AG04449 (cell line): ENCODE measurements around the gene SMURF1.
A peak's percentile ranks its signal among the peaks of the same experiment; 100 is the strongest.

Source experiments
- CTCF ChIA-PET: fragments of 350-600 bp; formaldehyde crosslinking; extraction: SDS; loops from one replicate; lab custom pipeline; 2021; ENCODE audit warnings: antibody characterized with exemption; lab: Yijun Ruan, JAX
- POLR2A ChIA-PET: fragments of 400-600, 350-600 bp; formaldehyde crosslinking; extraction: SDS; loops from one replicate; lab custom pipeline; 2020; ENCODE audit warnings: antibody characterized with exemption, inconsistent platforms; lab: Yijun Ruan, JAX
- DNase-seq: peaks from one replicate; pipeline ENCODE4 v3.0.0-alpha.2; 2010; ENCODE audit warnings: low read depth, low spot score
- H3K4me3 ChIP-seq: 2 replicates; pipeline ENCODE4 v1.5.1; 2011; ENCODE audit warnings: low read depth, mild to moderate bottlenecking, control low read depth, low read length
- CTCF ChIP-seq: IDR thresholded peaks from one replicate; pipeline ENCODE4 v1.5.1; 2011; ENCODE audit warnings: mild to moderate bottlenecking, moderate library complexity, low read length, control low read depth, inconsistent platforms; ENCODE audit not compliant: insufficient read depth; ENCODE audit errors: missing control alignments

The SMURF1 gene

DNA sequence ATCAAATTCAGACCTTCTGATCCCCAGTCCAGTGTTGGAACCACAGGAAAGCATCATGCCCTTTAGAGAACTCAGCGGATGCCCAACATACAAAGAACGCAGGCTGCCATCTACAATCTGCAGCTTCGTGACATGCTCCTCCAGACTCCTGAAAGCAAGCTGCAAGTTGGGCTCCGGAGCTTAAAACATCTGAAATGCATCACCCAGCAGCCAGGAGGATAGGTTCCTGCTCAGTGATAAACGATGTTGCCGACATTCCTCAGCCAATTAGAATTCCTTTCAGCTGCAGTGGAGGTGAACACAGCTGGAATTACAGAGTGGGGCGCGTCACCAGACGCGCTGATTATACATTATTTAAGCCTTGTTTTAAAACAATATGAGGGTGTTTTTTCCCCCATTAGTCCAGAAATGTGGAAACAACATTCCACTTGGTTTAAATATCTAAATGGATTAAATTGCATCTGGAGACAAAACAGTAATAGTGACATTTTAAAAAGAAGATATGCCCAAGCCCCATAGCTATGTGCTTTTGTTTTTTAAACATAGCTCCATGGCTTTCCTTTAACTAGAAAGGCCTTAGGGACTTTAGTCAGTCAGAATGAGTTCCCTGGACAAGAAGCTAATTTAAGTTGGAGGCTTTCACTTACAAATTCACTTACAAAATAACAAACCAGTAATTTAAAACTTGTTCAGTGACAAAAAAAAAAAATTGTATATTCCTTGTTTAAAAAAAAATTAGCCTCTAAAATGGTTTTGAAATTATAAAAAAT, 6.3 kb downstream of the SMURF1 start:
- DNase-seq, result no peak
- no peak for TF ChIP-seq CTCF

GRCh38 chr7:99135938-99136337, 8.0 kb downstream of the SMURF1 start:
- ChIA-PET CTCF (no interaction called here), POLR2A (no interaction called here)
- TF ChIP-seq CTCF, result no peak
- H3K4me3 ChIP-seq, result no peak overlapping the region
- DNase-seq, result no peak

More for the DNA sequence above, 6.3 kb downstream of the SMURF1 start:
- peak overlapping the region; percentile 44 for H3K4me3 ChIP-seq
- CTCF ChIA-PET, result interaction anchor here (0.8 to 1.3 kb wide), 5 partner anchors 11 to 104 kb away, joined by 3 to 6 read pairs (median 4); no protein-coding TSS in a partner anchor
- POLR2A ChIA-PET, result interaction anchor here (0.6 to 1.4 kb wide), 2 partner anchors 18 to 75 kb away, joined by 3 read pairs; no protein-coding TSS in a partner anchor

GRCh38 chr7:99133766-99134564, 9.9 kb downstream of the SMURF1 start:
- H3K4me3 ChIP-seq, result no peak overlapping the region
- CTCF ChIA-PET, result no interaction called here
- POLR2A ChIA-PET, result no interaction called here
- no peak for DNase-seq
- no peak for TF ChIP-seq CTCF

DNA sequence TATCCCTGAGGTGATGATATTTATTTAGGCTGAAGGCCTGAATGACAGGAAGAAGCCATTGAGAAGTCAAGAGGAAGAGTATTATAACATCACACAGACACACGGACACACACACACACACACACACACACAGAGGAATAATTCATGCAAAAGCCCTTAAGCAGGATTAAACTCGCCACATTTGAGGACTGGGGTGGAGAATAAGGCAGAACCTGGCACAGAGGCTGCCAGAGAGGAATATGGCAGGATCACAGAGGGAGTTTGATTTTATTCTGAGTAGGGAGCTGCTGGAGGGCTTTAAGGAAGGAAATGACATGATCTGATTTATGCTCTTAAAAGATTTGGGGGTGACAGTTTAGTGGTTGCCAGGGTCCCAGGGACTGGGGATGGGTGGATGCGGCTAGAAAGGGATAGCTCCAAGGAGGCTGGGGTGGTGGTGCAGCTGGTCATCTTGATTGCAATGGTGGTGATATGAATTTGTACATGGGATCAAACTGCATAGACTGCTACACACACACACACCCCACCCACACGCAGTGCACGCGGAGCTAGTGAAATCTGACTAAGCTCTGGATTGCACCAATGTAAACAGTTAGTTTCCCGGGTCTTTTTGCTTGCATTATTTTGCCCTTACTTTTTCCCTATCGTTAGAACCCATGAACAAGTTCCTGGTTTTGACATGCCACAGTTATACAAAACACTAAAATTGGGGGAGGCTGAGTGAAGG, 11.2 kb downstream of the SMURF1 start:
- no peak for TF ChIP-seq CTCF
- POLR2A ChIA-PET, result interaction anchor here (0.5 kb wide), 1 partner anchor 12 kb away, joined by 3 read pairs; no protein-coding TSS in a partner anchor
- DNase-seq, result no peak

GRCh38 chr7:99131290-99131689, 12.6 kb downstream of the SMURF1 start:
- DNase-seq, result no peak
- CTCF ChIA-PET, result no interaction called here
- H3K4me3 ChIP-seq, result no peak overlapping the region
- no peak for TF ChIP-seq CTCF
- POLR2A ChIA-PET, result interaction anchor here (0.9 kb wide), 1 partner anchor 10 kb away, joined by 4 read pairs; no protein-coding TSS in a partner anchor

More for the DNA sequence above, 11.2 kb downstream of the SMURF1 start:
- CTCF ChIA-PET, result no interaction called here
- H3K4me3 ChIP-seq, result no peak overlapping the region
